ENCODE results near the gene CASS4.

CASS4 gene

GRCh38 chr20:56451056-56451765 is 39.2 kb downstream of the CASS4 start:
- DNase-seq: peak; percentile 48

GRCh38 chr20:56453352-56453751 is 41.3 kb downstream of the CASS4 start:
- DNase-seq: no peak

- no peak for DNase-seq
These were observed 42.7 kb downstream of the CASS4 start for GRCh38 chr20:56454754-56455153.

- no peak for DNase-seq
These were observed 46.3 kb downstream of the CASS4 start for GRCh38 chr20:56458206-56458821.

GRCh38 chr20:56460459-56460858 is 48.4 kb downstream of the CASS4 start:
- DNase-seq: peak; percentile 75

GRCh38 chr20:56461576-56461975 is 49.5 kb downstream of the CASS4 start:
- DNase-seq: no peak

GRCh38 chr20:56463428-56463827 is 51.4 kb downstream of the CASS4 start:
- no peak for DNase-seq

GRCh38 chr20:56465997-56466396 is 53.9 kb downstream of the CASS4 start:
- DNase-seq: no peak

GRCh38 chr20:56467968-56468315 is 55.9 kb downstream of the CASS4 start:
- DNase-seq: no peak

- peak; percentile 99 for DNase-seq
These were observed 56.4 kb downstream of the CASS4 start, which contains the start of gene RTF2 for GRCh38 chr20:56468316-56469076. RTF2 (plus strand) TSS chr20:56468627; CDS start chr20:56468698, 71 bp downstream.

GRCh38 chr20:56469077-56469449 is 57.0 kb downstream of the CASS4 start:
- DNase-seq: no peak

GRCh38 chr20:56483970-56484369 is 71.9 kb downstream of the CASS4 start:
- DNase-seq: no peak

GRCh38 chr20:56487216-56487615 is 75.2 kb downstream of the CASS4 start:
- DNase-seq: no peak

GRCh38 chr20:56488566-56488965 is 76.5 kb downstream of the CASS4 start:
- no peak for DNase-seq

GRCh38 chr20:56501116-56501515 is 89.1 kb downstream of the CASS4 start:
- DNase-seq: no peak

- DNase-seq: no peak
These were observed 91.9 kb downstream of the CASS4 start for GRCh38 chr20:56503916-56504315.

- DNase-seq: no peak
These were observed 92.4 kb downstream of the CASS4 start for GRCh38 chr20:56504373-56505005.

- no peak for DNase-seq
These were observed 94.0 kb downstream of the CASS4 start for GRCh38 chr20:56506103-56506502.
